Amniotic stem cell (primary cell): ENCODE data around the gene LRRN4CL.
"Not testable (repeated sequence)": the region's sequence is repeated elsewhere in the genome, so short reads cannot be mapped to it uniquely, and the experiment has no call there.

Experiments
- DNase-seq: peaks from one replicate; lab custom pipeline; 2025; lab: John Stamatoyannopoulos, UW

Gene LRRN4CL

DNA sequence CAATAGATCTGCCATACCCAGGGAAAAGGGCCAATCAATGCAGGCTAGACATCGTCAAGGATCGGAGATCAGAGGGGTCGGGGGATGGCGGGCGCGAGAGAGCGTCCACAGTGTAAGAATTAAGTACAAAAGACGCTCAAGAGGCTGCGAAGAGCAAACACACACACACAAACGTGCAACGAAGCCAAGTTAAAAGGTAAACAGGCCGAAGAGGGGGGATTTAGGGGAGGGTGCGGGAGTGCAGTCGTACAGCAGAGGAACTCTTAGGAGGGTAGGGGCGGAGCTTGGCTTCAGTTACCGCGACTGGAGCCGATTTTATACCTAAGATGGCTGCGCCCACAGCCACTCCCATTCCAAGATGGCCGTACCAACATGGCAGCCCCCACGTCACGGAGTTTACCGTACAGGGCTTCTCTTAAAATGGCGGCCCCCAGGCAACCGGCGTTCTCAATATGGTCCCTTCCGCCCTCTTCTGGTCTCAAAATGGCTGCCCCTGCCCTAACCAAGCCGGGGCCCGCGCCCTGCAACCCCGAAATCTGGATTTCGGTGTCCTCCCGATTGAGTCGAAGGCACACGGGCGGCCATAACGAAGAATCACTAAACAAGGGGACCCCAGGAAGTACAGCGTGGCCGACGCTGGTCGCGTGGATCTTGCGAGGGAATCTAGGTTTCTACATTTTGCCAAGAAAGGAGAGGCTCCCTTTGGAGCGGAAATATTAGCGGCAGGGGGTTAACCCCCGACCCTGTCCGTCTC, 20.1 kb upstream of the LRRN4CL start:
- peak; percentile 92 for DNase-seq

- no peak for DNase-seq
Measured at GRCh38 chr11:62708793-62709192, 19.5 kb upstream of the LRRN4CL start.

DNA sequence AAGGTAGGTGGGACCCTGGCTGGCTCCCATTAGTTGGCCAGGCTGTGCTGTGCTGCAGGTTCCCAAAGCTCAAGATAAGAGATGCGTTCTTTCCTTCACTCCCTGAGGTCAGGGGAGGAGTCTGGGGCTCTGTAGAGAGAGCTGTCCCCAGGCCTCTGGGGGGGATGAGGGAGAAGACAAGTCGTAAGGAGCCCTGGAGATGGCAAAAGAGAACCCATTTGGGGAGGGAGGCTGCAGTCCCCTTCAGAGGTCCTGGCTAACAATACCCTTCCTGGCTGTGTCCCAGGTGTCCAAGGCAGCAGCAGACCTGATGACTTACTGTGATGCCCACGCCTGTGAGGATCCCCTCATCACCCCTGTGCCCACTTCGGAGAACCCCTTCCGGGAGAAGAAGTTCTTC, 19.1 kb upstream of the LRRN4CL start:
- DNase-seq, result no peak

DNA sequence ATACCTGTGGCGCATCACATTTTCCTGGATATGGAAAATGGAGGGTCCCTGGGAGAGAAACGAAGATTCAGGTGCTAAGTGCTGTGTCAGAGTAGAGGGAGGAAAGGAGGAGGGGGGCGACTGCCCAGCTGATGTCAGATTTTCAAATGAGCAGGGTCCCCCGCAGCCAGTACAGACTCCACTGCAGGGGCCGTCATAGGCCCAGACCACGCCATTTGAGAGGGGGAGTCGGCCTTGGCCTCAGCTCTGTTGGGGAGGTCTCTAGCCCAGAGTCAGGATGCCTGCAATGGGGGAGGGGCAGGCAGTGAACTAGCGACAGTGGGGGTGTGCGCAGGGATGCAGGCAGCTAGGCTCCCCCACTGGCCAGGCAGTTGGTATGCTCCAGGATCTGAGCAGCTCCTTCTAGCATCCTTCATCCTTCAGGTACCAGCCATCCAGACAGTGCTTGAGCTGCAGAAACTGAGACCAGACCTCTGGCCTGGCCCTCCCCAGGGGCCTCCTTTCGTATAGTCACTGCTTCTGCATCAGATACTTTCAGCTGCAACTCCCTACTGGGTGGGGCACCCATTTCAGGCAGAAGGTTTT, 18.0 kb upstream of the LRRN4CL start, which contains the start of the genes BSCL2 and GNG3:
Gene BSCL2, minus strand, starts transcription at position 148 of the 585 bp plus-strand sequence. CDS start 229 bp downstream, outside the sequence.
Gene GNG3, plus strand, starts transcription at position 400 of the 585 bp plus-strand sequence. CDS start 620 bp downstream, outside the sequence.
- no peak for DNase-seq

DNA sequence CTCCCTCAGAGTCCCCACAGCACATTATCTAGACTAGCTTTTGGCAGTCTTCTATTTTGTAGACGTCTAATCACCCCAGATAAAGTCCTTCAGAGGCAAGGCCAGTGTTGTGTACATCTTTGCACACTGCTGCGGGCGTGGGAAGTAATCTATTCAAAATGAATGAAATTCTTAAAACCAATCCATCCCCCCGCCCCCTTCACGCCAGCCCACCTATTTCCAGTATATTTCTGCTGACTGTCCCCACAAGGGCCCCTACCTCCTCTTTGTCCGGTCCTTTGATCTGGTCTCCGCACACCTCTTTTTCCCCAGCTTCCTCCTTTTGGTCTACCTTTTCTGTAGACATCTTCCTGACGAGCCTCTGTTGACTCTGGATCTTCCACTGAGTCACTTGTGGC, 17.5 kb upstream of the LRRN4CL start:
- no peak for DNase-seq

- DNase-seq, result peak; percentile 91
Measured at GRCh38 chr11:62705880-62706849, 16.8 kb upstream of the LRRN4CL start.

GRCh38 chr11:62705413-62705812, 16.1 kb upstream of the LRRN4CL start:
- no peak for DNase-seq

GRCh38 chr11:62703921-62704320, 14.6 kb upstream of the LRRN4CL start:
- DNase-seq, result not testable (repeated sequence)

DNA sequence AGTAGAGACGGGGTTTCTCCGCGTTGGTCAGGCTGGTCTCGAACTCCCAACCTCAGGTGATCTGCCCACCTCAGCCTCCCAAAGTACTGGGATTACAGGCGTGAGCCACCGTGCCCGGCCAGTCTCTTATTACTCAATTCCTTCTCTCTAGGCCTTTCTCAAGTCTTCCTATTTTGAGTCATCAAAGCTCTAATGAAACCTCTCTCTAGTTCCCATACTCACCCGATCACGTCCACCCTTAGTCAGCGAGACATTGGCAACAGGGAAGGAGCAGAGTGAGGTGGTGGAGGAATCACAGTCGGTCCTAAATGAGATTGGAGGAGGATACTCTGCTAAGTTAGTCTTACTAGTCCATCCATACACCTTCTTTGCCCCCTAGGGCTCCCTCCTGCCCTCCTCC, 12.9 kb upstream of the LRRN4CL start:
- DNase-seq, result no peak

- peak; percentile 42 for DNase-seq
Measured at GRCh38 chr11:62694455-62695167, 5.3 kb upstream of the LRRN4CL start.

- DNase-seq, result not testable (repeated sequence)
Measured at GRCh38 chr11:62693624-62694023, 4.3 kb upstream of the LRRN4CL start.

GRCh38 chr11:62688491-62688890, 839 bp downstream of the LRRN4CL start:
- DNase-seq, result no peak

- no peak for DNase-seq
Measured at GRCh38 chr11:62687508-62688396, 1.6 kb downstream of the LRRN4CL start.

- no peak for DNase-seq
Measured at GRCh38 chr11:62682518-62682917, 6.8 kb downstream of the LRRN4CL start.

- peak; percentile 52 for DNase-seq
Measured at GRCh38 chr11:62680825-62681240, 8.5 kb downstream of the LRRN4CL start.

- DNase-seq, result peak; percentile 72
Measured at GRCh38 chr11:62678770-62679696, 10.3 kb downstream of the LRRN4CL start, which contains the start of gene UBXN1. Gene UBXN1 (minus strand): TSS chr11:62679073. CDS start chr11:62678923, 150 bp downstream.

DNA sequence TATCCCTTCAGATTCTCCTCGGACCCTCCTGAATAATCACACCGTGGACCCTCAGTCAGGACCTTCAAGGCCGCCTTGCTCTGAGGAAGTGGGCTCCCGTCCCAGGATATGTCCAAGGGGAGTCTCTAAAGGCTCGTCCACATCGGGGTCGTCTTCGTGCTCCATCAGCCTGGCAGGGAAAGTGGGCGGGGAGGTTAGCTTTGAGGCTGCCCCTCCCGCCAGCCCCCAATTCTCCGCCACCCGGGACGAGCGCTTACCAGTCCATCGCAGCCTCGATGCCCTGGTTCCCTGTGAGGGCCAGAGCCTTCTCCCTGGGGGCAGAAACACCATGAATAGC, 10.9 kb downstream of the LRRN4CL start:
- no peak for DNase-seq

GRCh38 chr11:62677714-62678113, 11.6 kb downstream of the LRRN4CL start:
- no peak for DNase-seq

DNA sequence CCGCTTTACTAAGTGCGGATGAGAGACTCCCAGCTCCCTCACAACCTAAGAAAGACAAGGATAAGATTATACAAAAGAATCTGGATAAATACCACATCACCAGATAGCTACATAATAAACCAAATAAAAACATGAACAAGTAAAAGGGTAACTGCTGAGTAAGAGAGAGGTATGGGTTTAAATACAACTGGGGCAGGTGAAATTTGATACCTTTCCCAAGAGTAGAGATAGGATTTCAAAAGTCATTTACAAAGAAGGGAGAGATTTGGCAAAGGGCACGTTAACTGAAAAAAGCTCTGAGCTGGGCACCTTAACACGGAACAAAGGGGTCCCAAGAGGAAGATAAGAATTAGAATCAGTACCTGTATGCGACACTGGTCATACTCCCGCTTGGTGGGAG, 12.2 kb downstream of the LRRN4CL start:
- no peak for DNase-seq
